A549 (cell line): ENCODE data around the gene CAMK1G. TPM values are rescaled to one million over a fixed set of nuclear protein-coding genes. Genes with fewer than 3 reads are reported as not detected.

ENCODE experiments used
- ATAC-seq, 2 experiments: fragments of 200-7000 bp in 1 of 2; fragments of >200 bp in 1 of 2; cut with Nextera tagmentation in 1 of 2; cut with Tn5 transposase in 1 of 2; 3 replicates each; pipeline versions ENCODE4 v1.8.0 to v1.9.1; 2018 to 2020; ENCODE audit warnings: mild to moderate bottlenecking in 1 of 2, moderate library complexity in 1 of 2
- CTCF ChIA-PET: fragments of 300-600 bp; sonication (Branson Sonifier 250); formaldehyde crosslinking; extraction: SDS; loops from one replicate; lab custom pipeline; 2021; ENCODE audit warnings: antibody characterized with exemption, inconsistent platforms; lab: Yijun Ruan, JAX
- POLR2A ChIA-PET: fragments of 350-600 bp; formaldehyde crosslinking; extraction: SDS; loops from one replicate; lab custom pipeline; 2021; ENCODE audit warnings: antibody characterized with exemption, inconsistent platforms; lab: Yijun Ruan, JAX
- DNase-seq, 2 experiments: peaks; one replicate each; pipeline versions ENCODE4 v3.0.0 to v3.0.0-alpha.2; 2011 to 2016; ENCODE audit warnings: low read depth in 1 of 2, low spot score in 1 of 2
- FAIRE-seq: peaks from 2 replicates; lab custom pipeline; 2011; peaks lifted over from hg19 to GRCh38; lab: Jason Lieb, UNC
- H3K27ac ChIP-seq, 2 experiments: fragments of >200 bp; sonication (Bioruptor Twin); formaldehyde crosslinking; 3 replicates each; pipeline ENCODE4 v1.5.1; 2016 to 2017
- H3K4me1 ChIP-seq: fragments of >200 bp; sonication (Bioruptor Twin); formaldehyde crosslinking; 3 replicates; pipeline ENCODE4 v1.6.1; 2016
- H3K4me2 ChIP-seq: fragments of >200 bp; sonication (Bioruptor Twin); formaldehyde crosslinking; 3 replicates; pipeline ENCODE4 v1.6.1; 2016
- H3K4me3 ChIP-seq: fragments of >200 bp; sonication (Bioruptor Twin); formaldehyde crosslinking; 3 replicates; pipeline ENCODE4 v1.5.1; 2016
- H3K9me3 ChIP-seq: fragments of >200 bp; sonication (Bioruptor Twin); formaldehyde crosslinking; 3 replicates; pipeline ENCODE4 v1.6.1; 2016
- CBX2 ChIP-seq: fragments of 200-600 bp; sonication (generic); IDR thresholded peaks from 2 replicates; pipeline ENCODE4 v1.6.1; 2016; ENCODE audit warnings: low read depth, mild to moderate bottlenecking, borderline replicate concordance
- ESRRA ChIP-seq: fragments of 150-350 bp; IDR thresholded peaks from 2 replicates; pipeline ENCODE4 v1.6.1; 2014; ENCODE audit warnings: mild to moderate bottlenecking, low read length, borderline replicate concordance
- GATA3 ChIP-seq: IDR thresholded peaks from 2 replicates; pipeline ENCODE4 v1.6.1; 2012; ENCODE audit warnings: borderline replicate concordance
- HOXB13 ChIP-seq: fragments of 250-450 bp; sonication (Bioruptor Pico); IDR thresholded peaks from 2 replicates; pipeline ENCODE4 v1.5.0; 2020; ENCODE audit warnings: low read depth, mild to moderate bottlenecking, moderate library complexity
- KDM1A ChIP-seq: fragments of 200-600 bp; sonication (generic); IDR thresholded peaks from 2 replicates; pipeline ENCODE4 v1.6.1; 2016; ENCODE audit warnings: low read depth, mild to moderate bottlenecking
- MAFK ChIP-seq: fragments of 450-650 bp; IDR thresholded peaks from 2 replicates; pipeline ENCODE4 v1.6.1; 2014; ENCODE audit not compliant: partially characterized antibody
- NFE2L2 ChIP-seq: fragments of 150-350 bp; conservative IDR thresholded peaks from 2 replicates; pipeline ENCODE4 v1.6.1; 2014; ENCODE audit warnings: low read length
- RAD21 ChIP-seq, 2 experiments: fragments of >200 bp in 1 of 2; sonication (Bioruptor Twin) in 1 of 2; formaldehyde crosslinking in 1 of 2; IDR thresholded peaks in 1 of 2; conservative IDR thresholded peaks in 1 of 2; 2 replicates in 1 of 2; 3 replicates in 1 of 2; pipeline ENCODE4 v1.6.1; 2012 to 2018; ENCODE audit warnings: inconsistent platforms in 1 of 2
- RARB ChIP-seq: fragments of 250-450 bp; sonication (Bioruptor Pico); IDR thresholded peaks from 2 replicates; pipeline ENCODE4 v1.8.0; 2021; ENCODE audit warnings: mild to moderate bottlenecking, moderate library complexity
- RCOR1 ChIP-seq: fragments of 150-350 bp; IDR thresholded peaks from 2 replicates; pipeline ENCODE4 v1.6.1; 2014; ENCODE audit warnings: antibody characterized with exemption, low read length, low read depth
- RFX5 ChIP-seq: fragments of 450-650 bp; IDR thresholded peaks from 2 replicates; pipeline ENCODE4 v1.7.1; 2014; ENCODE audit warnings: antibody characterized with exemption, mild to moderate bottlenecking, moderate library complexity
- ZC3H11A ChIP-seq: fragments of 450-650 bp; IDR thresholded peaks from 2 replicates; pipeline ENCODE4 v1.6.1; 2014; ENCODE audit warnings: antibody characterized with exemption, mild to moderate bottlenecking
- ZNF302 ChIP-seq: fragments of 250-450 bp; sonication (Bioruptor Pico); IDR thresholded peaks from 2 replicates; pipeline ENCODE4 v1.9.0; 2021; ENCODE audit warnings: inconsistent platforms, mild to moderate bottlenecking, moderate library complexity
- WGBS: methylation state at CpG from one replicate; pipeline ENCODE4 v1.1.6; 2017; ENCODE audit errors: missing lambda C conversion rate; 5-methylcytosine and 5-hydroxymethylcytosine counted together
- polyA plus RNA-seq, 4 experiments: library from polyadenylated mRNA; depleted of rRNA in 3 of 4; stranded (reverse); fragments of >200 nt; fragmentation: RNase III in 1 of 4; extraction: RNeasy Plus Mini Kit Qiagen cat#74134 plus additional on column Dnase treatment in 1 of 4; gene quantifications; 2 replicates in 3 of 4; 3 replicates in 1 of 4; pipeline ENCODE4 v1.2.3, GENCODE V29; 2011 to 2017
- TF ChIP-seq, protein P1 (sequence below): fragments of 150-350 bp; IDR thresholded peaks from 2 replicates; pipeline ENCODE4 v1.6.1; 2014; ENCODE audit warnings: low read depth, mild to moderate bottlenecking, low read length
- TF ChIP-seq, protein P2 (sequence below): fragments of 200-600 bp; sonication (generic); IDR thresholded peaks from 2 replicates; pipeline ENCODE4 v1.6.1; 2016; ENCODE audit warnings: antibody characterized with exemption, mild to moderate bottlenecking, moderate library complexity
- TF ChIP-seq, protein P3 (sequence below): IDR thresholded peaks from 2 replicates; pipeline ENCODE4 v1.6.1; 2012; ENCODE audit warnings: low read depth, borderline replicate concordance
- TF ChIP-seq, protein P4 (sequence below): fragments of >200 bp; sonication (Bioruptor Twin); formaldehyde crosslinking; IDR thresholded peaks from 2 replicates; pipeline ENCODE4 v1.6.1; 2016
- TF ChIP-seq, protein P5 (sequence below): fragments of 250-450 bp; sonication (Bioruptor Pico); IDR thresholded peaks from 2 replicates; pipeline ENCODE4 v1.5.0; 2021; ENCODE audit warnings: mild to moderate bottlenecking, moderate library complexity, borderline replicate concordance

Gene CAMK1G
- polyA plus RNA-seq, 2 of the 4 experiments (the other 2 are of a cell fraction) = 0.03 to 0.08 TPM

DNA sequence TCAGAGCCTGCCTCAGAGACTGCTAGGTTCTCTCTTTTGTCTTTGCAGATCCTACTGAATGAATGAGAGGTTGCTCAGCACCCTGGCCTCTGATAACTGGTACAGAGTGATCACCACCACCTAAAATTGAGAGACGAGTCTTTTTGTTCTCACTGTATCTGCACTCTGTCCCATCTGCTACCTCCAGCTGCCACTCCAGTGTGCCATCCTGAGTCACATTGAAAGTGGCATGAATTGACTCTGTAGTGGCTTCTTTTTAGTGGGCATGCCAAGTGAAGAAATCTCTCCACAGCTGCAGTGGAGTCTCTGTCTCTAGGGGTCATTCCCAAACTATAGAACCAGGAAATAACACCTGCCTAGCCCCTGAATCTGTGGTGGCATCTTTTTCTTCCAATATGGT, 14.7 kb downstream of the CAMK1G start:
- 36% methylated on average over 1 of the region's 1 CpG for WGBS
- no peak for FAIRE-seq

DNA sequence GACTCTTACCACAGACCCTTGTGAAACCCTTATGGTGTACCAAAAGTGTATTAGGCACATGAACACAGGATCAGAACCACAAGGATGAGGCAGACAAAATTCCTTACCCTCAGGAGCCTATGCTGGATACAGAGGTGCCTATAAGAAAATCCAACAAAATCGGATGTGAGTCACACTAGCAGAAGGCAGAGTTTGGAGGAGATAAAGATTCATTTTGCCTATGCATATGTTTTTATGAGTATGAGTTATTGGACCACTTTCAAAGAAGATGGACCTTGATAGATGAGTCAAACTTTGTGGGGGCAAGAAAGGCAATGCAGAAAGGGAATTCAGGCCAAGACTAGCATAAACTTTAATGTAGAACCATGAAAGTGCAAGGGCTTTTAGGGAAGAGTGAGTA, 17.0 kb downstream of the CAMK1G start:
- H3K4me2 ChIP-seq = no peak overlapping the region
- WGBS = 4% methylated on average over 1 of the region's 1 CpG
- no peaks in the 10 kb centered on the region for H3K9me3 ChIP-seq
- ChIA-PET POLR2A (interaction anchor here (0.7 kb wide), 1 partner anchor 92 kb away, joined by 3 read pairs; no protein-coding TSS in a partner anchor), CTCF (interaction anchor here (1.0 to 5.1 kb wide), 8 partner anchors 24 to 147 kb away, joined by 3 to 32 read pairs (median 5); no protein-coding TSS in a partner anchor)
- DNase-seq (no peak), ATAC-seq (no peak), FAIRE-seq (no peak)
- H3K4me3 ChIP-seq = no peak overlapping the region
- no peak overlapping the region for H3K27ac ChIP-seq
- TF ChIP-seq RARB (CRISPR knock-in tag) (no peak), KDM1A (no peak), ZC3H11A (no peak), MAFK (no peak), RCOR1 (no peak), NFE2L2 (no peak), HOXB13 (CRISPR knock-in tag) (no peak), ESRRA (no peak)
- TF ChIP-seq, protein P1, sequence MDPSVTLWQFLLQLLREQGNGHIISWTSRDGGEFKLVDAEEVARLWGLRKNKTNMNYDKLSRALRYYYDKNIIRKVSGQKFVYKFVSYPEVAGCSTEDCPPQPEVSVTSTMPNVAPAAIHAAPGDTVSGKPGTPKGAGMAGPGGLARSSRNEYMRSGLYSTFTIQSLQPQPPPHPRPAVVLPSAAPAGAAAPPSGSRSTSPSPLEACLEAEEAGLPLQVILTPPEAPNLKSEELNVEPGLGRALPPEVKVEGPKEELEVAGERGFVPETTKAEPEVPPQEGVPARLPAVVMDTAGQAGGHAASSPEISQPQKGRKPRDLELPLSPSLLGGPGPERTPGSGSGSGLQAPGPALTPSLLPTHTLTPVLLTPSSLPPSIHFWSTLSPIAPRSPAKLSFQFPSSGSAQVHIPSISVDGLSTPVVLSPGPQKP = no peak
- TF ChIP-seq, protein P2, sequence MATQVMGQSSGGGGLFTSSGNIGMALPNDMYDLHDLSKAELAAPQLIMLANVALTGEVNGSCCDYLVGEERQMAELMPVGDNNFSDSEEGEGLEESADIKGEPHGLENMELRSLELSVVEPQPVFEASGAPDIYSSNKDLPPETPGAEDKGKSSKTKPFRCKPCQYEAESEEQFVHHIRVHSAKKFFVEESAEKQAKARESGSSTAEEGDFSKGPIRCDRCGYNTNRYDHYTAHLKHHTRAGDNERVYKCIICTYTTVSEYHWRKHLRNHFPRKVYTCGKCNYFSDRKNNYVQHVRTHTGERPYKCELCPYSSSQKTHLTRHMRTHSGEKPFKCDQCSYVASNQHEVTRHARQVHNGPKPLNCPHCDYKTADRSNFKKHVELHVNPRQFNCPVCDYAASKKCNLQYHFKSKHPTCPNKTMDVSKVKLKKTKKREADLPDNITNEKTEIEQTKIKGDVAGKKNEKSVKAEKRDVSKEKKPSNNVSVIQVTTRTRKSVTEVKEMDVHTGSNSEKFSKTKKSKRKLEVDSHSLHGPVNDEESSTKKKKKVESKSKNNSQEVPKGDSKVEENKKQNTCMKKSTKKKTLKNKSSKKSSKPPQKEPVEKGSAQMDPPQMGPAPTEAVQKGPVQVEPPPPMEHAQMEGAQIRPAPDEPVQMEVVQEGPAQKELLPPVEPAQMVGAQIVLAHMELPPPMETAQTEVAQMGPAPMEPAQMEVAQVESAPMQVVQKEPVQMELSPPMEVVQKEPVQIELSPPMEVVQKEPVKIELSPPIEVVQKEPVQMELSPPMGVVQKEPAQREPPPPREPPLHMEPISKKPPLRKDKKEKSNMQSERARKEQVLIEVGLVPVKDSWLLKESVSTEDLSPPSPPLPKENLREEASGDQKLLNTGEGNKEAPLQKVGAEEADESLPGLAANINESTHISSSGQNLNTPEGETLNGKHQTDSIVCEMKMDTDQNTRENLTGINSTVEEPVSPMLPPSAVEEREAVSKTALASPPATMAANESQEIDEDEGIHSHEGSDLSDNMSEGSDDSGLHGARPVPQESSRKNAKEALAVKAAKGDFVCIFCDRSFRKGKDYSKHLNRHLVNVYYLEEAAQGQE = no peak
- H3K4me1 ChIP-seq = peaks cover 10% of the 10 kb centered on the region

More for the DNA sequence above, 14.7 kb downstream of the CAMK1G start:
- Histone ChIP-seq H3K9me3 (no peaks in the 10 kb centered on the region), H3K27ac (no peak overlapping the region), H3K4me1 (peaks cover 10% of the 10 kb centered on the region), H3K4me2 (no peak overlapping the region), H3K4me3 (no peak overlapping the region)
- no peak for ATAC-seq
- no peak for DNase-seq
- CTCF ChIA-PET = interaction anchor here (0.9 to 5.5 kb wide), 6 partner anchors 19 to 308 kb away, joined by 3 to 23 read pairs (median 4); no protein-coding TSS in a partner anchor
- POLR2A ChIA-PET = no interaction called here
- TF ChIP-seq RFX5 = no peak
- TF ChIP-seq, protein P3, sequence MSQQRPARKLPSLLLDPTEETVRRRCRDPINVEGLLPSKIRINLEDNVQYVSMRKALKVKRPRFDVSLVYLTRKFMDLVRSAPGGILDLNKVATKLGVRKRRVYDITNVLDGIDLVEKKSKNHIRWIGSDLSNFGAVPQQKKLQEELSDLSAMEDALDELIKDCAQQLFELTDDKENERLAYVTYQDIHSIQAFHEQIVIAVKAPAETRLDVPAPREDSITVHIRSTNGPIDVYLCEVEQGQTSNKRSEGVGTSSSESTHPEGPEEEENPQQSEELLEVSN = no peak
- TF ChIP-seq, protein P4, sequence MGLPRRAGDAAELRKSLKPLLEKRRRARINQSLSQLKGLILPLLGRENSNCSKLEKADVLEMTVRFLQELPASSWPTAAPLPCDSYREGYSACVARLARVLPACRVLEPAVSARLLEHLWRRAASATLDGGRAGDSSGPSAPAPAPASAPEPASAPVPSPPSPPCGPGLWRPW = no peak
- TF ChIP-seq, protein P5, sequence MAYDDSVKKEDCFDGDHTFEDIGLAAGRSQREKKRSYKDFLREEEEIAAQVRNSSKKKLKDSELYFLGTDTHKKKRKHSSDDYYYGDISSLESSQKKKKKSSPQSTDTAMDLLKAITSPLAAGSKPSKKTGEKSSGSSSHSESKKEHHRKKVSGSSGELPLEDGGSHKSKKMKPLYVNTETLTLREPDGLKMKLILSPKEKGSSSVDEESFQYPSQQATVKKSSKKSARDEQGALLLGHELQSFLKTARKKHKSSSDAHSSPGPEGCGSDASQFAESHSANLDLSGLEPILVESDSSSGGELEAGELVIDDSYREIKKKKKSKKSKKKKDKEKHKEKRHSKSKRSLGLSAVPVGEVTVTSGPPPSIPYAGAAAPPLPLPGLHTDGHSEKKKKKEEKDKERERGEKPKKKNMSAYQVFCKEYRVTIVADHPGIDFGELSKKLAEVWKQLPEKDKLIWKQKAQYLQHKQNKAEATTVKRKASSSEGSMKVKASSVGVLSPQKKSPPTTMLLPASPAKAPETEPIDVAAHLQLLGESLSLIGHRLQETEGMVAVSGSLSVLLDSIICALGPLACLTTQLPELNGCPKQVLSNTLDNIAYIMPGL (CRISPR knock-in tag) = no peak
- no peak for TF ChIP-seq ESRRA
- TF ChIP-seq ZNF302 (CRISPR knock-in tag) = no peak
- TF ChIP-seq GATA3 = no peak
- TF ChIP-seq KDM1A = no peak
- TF ChIP-seq HOXB13 (CRISPR knock-in tag) = no peak
- no peak for TF ChIP-seq RAD21 (conservative IDR thresholded peaks at IDR 0.05 in 1 of 2, IDR thresholded peaks at IDR 0.05 in 1 of 2)
- no peak for TF ChIP-seq CBX2
